IMR-90 (cell line): ENCODE measurements around the gene STAG2.

Experiments
- ELK1 ChIP-seq: fragments of 150-350 bp; IDR thresholded peaks from 2 replicates; pipeline ENCODE4 v1.6.1; 2016; ENCODE audit warnings: low read depth, mild to moderate bottlenecking, low read length, moderate library complexity, borderline replicate concordance
- FOS ChIP-seq: fragments of 150-350 bp; IDR thresholded peaks from 2 replicates; pipeline ENCODE4 v1.6.1; 2016; ENCODE audit warnings: low read depth, low read length
- MAFK ChIP-seq: IDR thresholded peaks from 2 replicates; pipeline ENCODE4 v1.6.1; 2012; ENCODE audit warnings: low read depth, low read length, improper control_type of control experiment
- POLR2A ChIP-seq: IDR thresholded peaks from 2 replicates; pipeline ENCODE4 v1.6.1; 2012; ENCODE audit warnings: mild to moderate bottlenecking, low read depth, low read length
- RAD21 ChIP-seq: IDR thresholded peaks from 2 replicates; pipeline ENCODE4 v1.6.1; 2012; ENCODE audit warnings: low read length, improper control_type of control experiment
- RCOR1 ChIP-seq: IDR thresholded peaks from 2 replicates; pipeline ENCODE4 v1.6.1; 2012; ENCODE audit warnings: mild to moderate bottlenecking, low read length, improper control_type of control experiment; ENCODE audit not compliant: insufficient replicate concordance
- RFX5 ChIP-seq: IDR thresholded peaks from 2 replicates; pipeline ENCODE4 v1.8.0; 2012; ENCODE audit warnings: low read depth, mild to moderate bottlenecking, low read length, moderate library complexity
- SMC3 ChIP-seq: fragments of 150-350 bp; IDR thresholded peaks from 2 replicates; pipeline ENCODE4 v1.6.1; 2016; ENCODE audit warnings: low read depth, mild to moderate bottlenecking, antibody characterized with exemption, low read length, moderate library complexity
- USF2 ChIP-seq: fragments of 150-350 bp; IDR thresholded peaks from 2 replicates; pipeline ENCODE4 v1.6.1; 2017; ENCODE audit warnings: mild to moderate bottlenecking, antibody characterized with exemption, low read length, low read depth
- TF ChIP-seq, protein P1 (sequence below): conservative IDR thresholded peaks from 2 replicates; pipeline ENCODE4 v1.5.1; 2012; ENCODE audit warnings: mild to moderate bottlenecking, low read depth, low read length, improper control_type of control experiment

- TF ChIP-seq RCOR1 (no peak), RFX5 (no peak), RAD21 (no peak), USF2 (no peak), POLR2A (no peak), MAFK (no peak), SMC3 (no peak), FOS (no peak), ELK1 (no peak)
- TF ChIP-seq, protein P1, sequence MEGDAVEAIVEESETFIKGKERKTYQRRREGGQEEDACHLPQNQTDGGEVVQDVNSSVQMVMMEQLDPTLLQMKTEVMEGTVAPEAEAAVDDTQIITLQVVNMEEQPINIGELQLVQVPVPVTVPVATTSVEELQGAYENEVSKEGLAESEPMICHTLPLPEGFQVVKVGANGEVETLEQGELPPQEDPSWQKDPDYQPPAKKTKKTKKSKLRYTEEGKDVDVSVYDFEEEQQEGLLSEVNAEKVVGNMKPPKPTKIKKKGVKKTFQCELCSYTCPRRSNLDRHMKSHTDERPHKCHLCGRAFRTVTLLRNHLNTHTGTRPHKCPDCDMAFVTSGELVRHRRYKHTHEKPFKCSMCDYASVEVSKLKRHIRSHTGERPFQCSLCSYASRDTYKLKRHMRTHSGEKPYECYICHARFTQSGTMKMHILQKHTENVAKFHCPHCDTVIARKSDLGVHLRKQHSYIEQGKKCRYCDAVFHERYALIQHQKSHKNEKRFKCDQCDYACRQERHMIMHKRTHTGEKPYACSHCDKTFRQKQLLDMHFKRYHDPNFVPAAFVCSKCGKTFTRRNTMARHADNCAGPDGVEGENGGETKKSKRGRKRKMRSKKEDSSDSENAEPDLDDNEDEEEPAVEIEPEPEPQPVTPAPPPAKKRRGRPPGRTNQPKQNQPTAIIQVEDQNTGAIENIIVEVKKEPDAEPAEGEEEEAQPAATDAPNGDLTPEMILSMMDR, result no peak
Measured at GRCh38 chrX:124010566-124010965, 49.1 kb downstream of the STAG2 start.
